Measurements from ENCODE around the gene TNS2.

DNA sequence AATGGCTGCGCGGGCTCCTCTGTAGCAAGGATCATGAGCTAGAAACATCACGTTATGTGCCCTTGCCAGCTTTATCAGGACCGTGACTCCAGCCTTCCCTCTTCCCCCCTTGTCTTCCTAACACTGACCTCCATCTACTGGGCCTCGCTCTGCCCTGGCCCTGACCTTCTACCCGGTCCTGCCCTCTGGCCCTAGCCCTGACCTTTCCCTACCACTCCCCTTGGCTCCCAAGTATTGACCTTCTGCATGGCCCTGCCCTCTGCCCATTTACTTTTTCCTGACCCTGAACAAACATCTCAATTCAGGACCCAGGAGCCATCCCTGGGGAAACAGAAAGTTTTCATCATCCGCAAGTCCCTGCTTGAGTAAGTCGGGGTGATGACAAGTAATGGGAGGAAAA lies 55.4 kb downstream of the TNS2 start:
- TF ChIP-seq, protein P1, sequence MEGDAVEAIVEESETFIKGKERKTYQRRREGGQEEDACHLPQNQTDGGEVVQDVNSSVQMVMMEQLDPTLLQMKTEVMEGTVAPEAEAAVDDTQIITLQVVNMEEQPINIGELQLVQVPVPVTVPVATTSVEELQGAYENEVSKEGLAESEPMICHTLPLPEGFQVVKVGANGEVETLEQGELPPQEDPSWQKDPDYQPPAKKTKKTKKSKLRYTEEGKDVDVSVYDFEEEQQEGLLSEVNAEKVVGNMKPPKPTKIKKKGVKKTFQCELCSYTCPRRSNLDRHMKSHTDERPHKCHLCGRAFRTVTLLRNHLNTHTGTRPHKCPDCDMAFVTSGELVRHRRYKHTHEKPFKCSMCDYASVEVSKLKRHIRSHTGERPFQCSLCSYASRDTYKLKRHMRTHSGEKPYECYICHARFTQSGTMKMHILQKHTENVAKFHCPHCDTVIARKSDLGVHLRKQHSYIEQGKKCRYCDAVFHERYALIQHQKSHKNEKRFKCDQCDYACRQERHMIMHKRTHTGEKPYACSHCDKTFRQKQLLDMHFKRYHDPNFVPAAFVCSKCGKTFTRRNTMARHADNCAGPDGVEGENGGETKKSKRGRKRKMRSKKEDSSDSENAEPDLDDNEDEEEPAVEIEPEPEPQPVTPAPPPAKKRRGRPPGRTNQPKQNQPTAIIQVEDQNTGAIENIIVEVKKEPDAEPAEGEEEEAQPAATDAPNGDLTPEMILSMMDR (IDR thresholded peaks at IDR 0.05; ENCODE audit: low read length): no peak
- TF ChIP-seq EZH2 (IDR thresholded peaks at IDR 0.05; ENCODE audit: borderline replicate concordance, low read length): no peak
